Immature natural killer cell (primary cell): Measurements from ENCODE around the gene GBX2. TPM values are rescaled to one million over a fixed set of nuclear protein-coding genes. Genes with fewer than 3 reads are reported as not detected.
A peak's percentile ranks its signal among the peaks of the same experiment; 100 is the strongest.

Experiments
- DNase-seq, 3 donors: peaks; one replicate each; pipeline ENCODE4 v3.0.0; 2022; ENCODE audit warnings: mixed read lengths in 1 of 3
- H3K27ac Mint-ChIP-seq, 6 donors: one replicate each; pipeline ENCODE4 v1.8.0; 2020; ENCODE audit warnings: mixed read lengths in 6 of 6, mild to moderate bottlenecking in 5 of 6, inconsistent platforms in 4 of 6, moderate library complexity in 3 of 6
- H3K27me3 Mint-ChIP-seq, 3 donors: one replicate each; pipeline ENCODE4 v1.8.0; 2020 to 2021; ENCODE audit warnings: low read depth in 3 of 3, mild to moderate bottlenecking in 3 of 3, mixed read lengths in 3 of 3, moderate library complexity in 3 of 3, inconsistent platforms in 1 of 3
- H3K36me3 Mint-ChIP-seq, 3 donors: one replicate each; pipeline ENCODE4 v1.8.0; 2020; ENCODE audit warnings: mixed read lengths in 3 of 3, inconsistent platforms in 2 of 3, mild to moderate bottlenecking in 2 of 3
- H3K4me1 Mint-ChIP-seq, 2 donors: one replicate each; pipeline ENCODE4 v1.8.0; 2020; ENCODE audit warnings: inconsistent platforms in 2 of 2, mild to moderate bottlenecking in 2 of 2, mixed read lengths in 2 of 2, moderate library complexity in 1 of 2
- H3K4me3 Mint-ChIP-seq, 5 donors: one replicate each; pipeline ENCODE4 v1.8.0; 2020; ENCODE audit warnings: mild to moderate bottlenecking in 5 of 5, mixed read lengths in 5 of 5, inconsistent platforms in 3 of 5, moderate library complexity in 3 of 5
- H3K9me3 Mint-ChIP-seq, 6 donors: one replicate each; pipeline ENCODE4 v1.8.0; 2020; ENCODE audit warnings: mild to moderate bottlenecking in 6 of 6, mixed read lengths in 6 of 6, inconsistent platforms in 4 of 6, moderate library complexity in 3 of 6
- polyA plus RNA-seq, 3 donors: library from polyadenylated mRNA; unstranded; fragments of 300-500 nt; fragmentation: Illumina TruSeq; gene quantifications; one replicate each; pipeline ENCODE4 v1.2.3, GENCODE V29; 2021

The GBX2 gene
- polyA plus RNA-seq, 3 donors from 2014 or later = not detected

- H3K36me3 Mint-ChIP-seq = no peaks in the 10 kb centered on the region
- peaks cover 10 to 18% of the 10 kb centered on the region in 2 donors for H3K4me1 Mint-ChIP-seq
- H3K27me3 Mint-ChIP-seq = peaks cover 17 to 49% (median 38%) of the 10 kb centered on the region in 3 donors
- H3K27ac Mint-ChIP-seq = no peak overlapping the region
- H3K9me3 Mint-ChIP-seq = peaks cover 0 to 2% (median 0%) of the 10 kb centered on the region in 6 donors
- peak; percentile 18 to 28 (median 19) for DNase-seq
- peak overlapping the region; percentile 60 to 77 (median 75) for H3K4me3 Mint-ChIP-seq
Measured at GRCh38 chr2:236177967-236178889, 10.0 kb upstream of the GBX2 start.

- Mint-ChIP-seq H3K4me3 (peak overlapping the region in 3 of 5 donors; percentile 21 to 29 (median 21)), H3K27ac (no peak overlapping the region), H3K27me3 (peaks cover 16 to 50% (median 36%) of the 10 kb centered on the region in 3 donors), H3K4me1 (peaks cover 10 to 18% of the 10 kb centered on the region in 2 donors), H3K36me3 (no peaks in the 10 kb centered on the region), H3K9me3 (peaks cover 0 to 2% (median 0%) of the 10 kb centered on the region in 6 donors)
- peak in 1 of 3 donors; percentile 11 for DNase-seq
Measured at GRCh38 chr2:236177604-236177966, 9.4 kb upstream of the GBX2 start.

- Mint-ChIP-seq H3K27me3 (peaks cover 17 to 53% (median 39%) of the 10 kb centered on the region in 3 donors), H3K4me1 (peaks cover 10 to 18% of the 10 kb centered on the region in 2 donors), H3K9me3 (peaks cover 0 to 2% (median 0%) of the 10 kb centered on the region in 6 donors), H3K27ac (no peak overlapping the region), H3K36me3 (no peaks in the 10 kb centered on the region), H3K4me3 (peak overlapping the region in 1 of 5 donors; percentile 52)
- no peak for DNase-seq
Measured at GRCh38 chr2:236176951-236177350, 8.8 kb upstream of the GBX2 start.

GRCh38 chr2:236176417-236176816 is 8.2 kb upstream of the GBX2 start:
- peaks cover 10 to 18% of the 10 kb centered on the region in 2 donors for H3K4me1 Mint-ChIP-seq
- H3K9me3 Mint-ChIP-seq = peaks cover 0 to 2% (median 0%) of the 10 kb centered on the region in 6 donors
- H3K27me3 Mint-ChIP-seq = peaks cover 17 to 51% (median 40%) of the 10 kb centered on the region in 3 donors
- no peak for DNase-seq
- H3K4me3 Mint-ChIP-seq = peak overlapping the region in 3 of 5 donors; percentile 49 to 52 (median 51)
- no peaks in the 10 kb centered on the region for H3K36me3 Mint-ChIP-seq
- H3K27ac Mint-ChIP-seq = no peak overlapping the region

GRCh38 chr2:236175548-236176150 is 7.5 kb upstream of the GBX2 start:
- peaks cover 0 to 2% (median 0%) of the 10 kb centered on the region in 6 donors for H3K9me3 Mint-ChIP-seq
- H3K36me3 Mint-ChIP-seq = no peaks in the 10 kb centered on the region
- H3K4me1 Mint-ChIP-seq = peaks cover 10 to 18% of the 10 kb centered on the region in 2 donors
- peaks cover 19 to 55% (median 44%) of the 10 kb centered on the region in 3 donors for H3K27me3 Mint-ChIP-seq
- peak overlapping the region in 1 of 5 donors; percentile 2 for H3K4me3 Mint-ChIP-seq
- no peak overlapping the region for H3K27ac Mint-ChIP-seq
- DNase-seq = no peak

GRCh38 chr2:236173729-236174607 is 5.8 kb upstream of the GBX2 start:
- H3K4me1 Mint-ChIP-seq = peaks cover 6 to 9% of the 10 kb centered on the region in 2 donors
- no peak overlapping the region for H3K27ac Mint-ChIP-seq
- DNase-seq = no peak
- peaks cover 0 to 2% (median 0%) of the 10 kb centered on the region in 6 donors for H3K9me3 Mint-ChIP-seq
- no peak overlapping the region for H3K4me3 Mint-ChIP-seq
- no peaks in the 10 kb centered on the region for H3K36me3 Mint-ChIP-seq
- peaks cover 29 to 59% (median 58%) of the 10 kb centered on the region in 3 donors for H3K27me3 Mint-ChIP-seq

GRCh38 chr2:236173036-236173728 is 5.0 kb upstream of the GBX2 start:
- Mint-ChIP-seq H3K27ac (no peak overlapping the region), H3K9me3 (peaks cover 0 to 2% (median 0%) of the 10 kb centered on the region in 6 donors), H3K27me3 (peaks cover 27 to 56% (median 55%) of the 10 kb centered on the region in 3 donors), H3K36me3 (no peaks in the 10 kb centered on the region), H3K4me1 (peaks cover under 1 to 1% of the 10 kb centered on the region in 2 donors), H3K4me3 (no peak overlapping the region)
- DNase-seq = no peak

- H3K4me1 Mint-ChIP-seq = no peaks in the 10 kb centered on the region
- peaks cover 27 to 56% (median 51%) of the 10 kb centered on the region in 3 donors for H3K27me3 Mint-ChIP-seq
- no peaks in the 10 kb centered on the region for H3K36me3 Mint-ChIP-seq
- H3K27ac Mint-ChIP-seq = no peak overlapping the region
- peaks cover 0 to 2% (median 0%) of the 10 kb centered on the region in 6 donors for H3K9me3 Mint-ChIP-seq
- no peak for DNase-seq
- no peak overlapping the region for H3K4me3 Mint-ChIP-seq
Measured at GRCh38 chr2:236172255-236173035, 4.3 kb upstream of the GBX2 start.

GRCh38 chr2:236171680-236172254 is 3.6 kb upstream of the GBX2 start:
- H3K27ac Mint-ChIP-seq = no peak overlapping the region

GRCh38 chr2:236171181-236171679 is 3.0 kb upstream of the GBX2 start:
- Mint-ChIP-seq H3K4me3 (no peak overlapping the region), H3K27ac (no peak overlapping the region)

More at GRCh38 chr2:236171680-236172254, 3.6 kb upstream of the GBX2 start:
- peaks cover 0 to 1% of the 10 kb centered on the region in 2 donors for H3K4me1 Mint-ChIP-seq
- peaks cover 0 to 2% (median 0%) of the 10 kb centered on the region in 6 donors for H3K9me3 Mint-ChIP-seq
- DNase-seq = no peak
- H3K36me3 Mint-ChIP-seq = no peaks in the 10 kb centered on the region
- H3K27me3 Mint-ChIP-seq = peaks cover 25 to 54% (median 52%) of the 10 kb centered on the region in 3 donors
- H3K4me3 Mint-ChIP-seq = no peak overlapping the region

GRCh38 chr2:236170590-236171165 is 2.5 kb upstream of the GBX2 start:
- Mint-ChIP-seq H3K36me3 (no peaks in the 10 kb centered on the region), H3K27me3 (peaks cover 30 to 63% (median 48%) of the 10 kb centered on the region in 3 donors), H3K4me1 (peaks cover 0 to 9% of the 10 kb centered on the region in 2 donors), H3K9me3 (peaks cover 0 to 1% (median 0%) of the 10 kb centered on the region in 6 donors), H3K4me3 (no peak overlapping the region), H3K27ac (no peak overlapping the region)
- DNase-seq = no peak

More at GRCh38 chr2:236171181-236171679, 3.0 kb upstream of the GBX2 start:
- peaks cover 0 to 7% of the 10 kb centered on the region in 2 donors for H3K4me1 Mint-ChIP-seq
- no peak for DNase-seq
- no peaks in the 10 kb centered on the region for H3K36me3 Mint-ChIP-seq
- peaks cover 0 to 2% (median 0%) of the 10 kb centered on the region in 6 donors for H3K9me3 Mint-ChIP-seq
- H3K27me3 Mint-ChIP-seq = peaks cover 28 to 57% (median 51%) of the 10 kb centered on the region in 3 donors
